WTC11 (cell line): ENCODE results near the gene MXRA8. TPM values are rescaled to one million over a fixed set of nuclear protein-coding genes. Genes with fewer than 3 reads are reported as not detected.

Experiments
- ATAC-seq: fragments of 200-7000 bp; cut with Tn5 transposase; 2 replicates; pipeline ENCODE4 v1.10.0; 2021; ENCODE audit warnings: mild to moderate bottlenecking, moderate library complexity
- CTCF ChIA-PET: fragments of 300-600 bp; sonication (Branson Sonifier 250); formaldehyde crosslinking; loops from one replicate; lab custom pipeline; 2021; ENCODE audit warnings: antibody characterized with exemption; lab: Charles Lee
- POLR2A ChIA-PET: fragments of 350-600 bp; sonication (Branson Sonifier 250); formaldehyde crosslinking; loops from one replicate; lab custom pipeline; 2021; ENCODE audit warnings: antibody characterized with exemption; lab: Charles Lee
- DNase-seq: peaks from one replicate; pipeline ENCODE4 v3.0.0; 2021; ENCODE audit warnings: low spot score
- H3K27ac Mint-ChIP-seq: 2 replicates; pipeline ENCODE4 v1.8.0; 2021; ENCODE audit warnings: mixed read lengths
- H3K27me3 Mint-ChIP-seq: 2 replicates; pipeline ENCODE4 v1.8.0; 2021; ENCODE audit warnings: low read depth, mild to moderate bottlenecking, moderate library complexity, mixed read lengths
- H3K36me3 Mint-ChIP-seq: 2 replicates; pipeline ENCODE4 v1.8.0; 2021; ENCODE audit warnings: mixed read lengths
- H3K4me1 Mint-ChIP-seq: 2 replicates; pipeline ENCODE4 v1.8.0; 2022; ENCODE audit warnings: mixed read lengths
- H3K4me3 Mint-ChIP-seq: 2 replicates; pipeline ENCODE4 v1.8.0; 2021; ENCODE audit warnings: mild to moderate bottlenecking, moderate library complexity, mixed read lengths
- H3K9me3 Mint-ChIP-seq: 2 replicates; pipeline ENCODE4 v1.8.0; 2021; ENCODE audit warnings: mixed read lengths
- GABPB1 ChIP-seq: sonication (generic); formaldehyde crosslinking; IDR thresholded peaks from 2 replicates; pipeline ENCODE4 v1.8.1; 2023; ENCODE audit warnings: mild to moderate bottlenecking, missing genetic modification reagents
- GTF2I ChIP-seq: fragments of 250-450 bp; sonication (Bioruptor Pico); conservative IDR thresholded peaks from 2 replicates; pipeline ENCODE4 v1.4.0; 2021; ENCODE audit warnings: mild to moderate bottlenecking
- KAT7 ChIP-seq: sonication (generic); formaldehyde crosslinking; IDR thresholded peaks from 2 replicates; pipeline ENCODE4 v1.8.1; 2023; ENCODE audit warnings: missing genetic modification reagents, mild to moderate bottlenecking, borderline replicate concordance
- MXD4 ChIP-seq: fragments of 250-450 bp; sonication (Bioruptor Pico); IDR thresholded peaks from 2 replicates; pipeline ENCODE4 v1.8.0; 2021; ENCODE audit warnings: mild to moderate bottlenecking, moderate library complexity, borderline replicate concordance
- NFE2L1 ChIP-seq: sonication (generic); formaldehyde crosslinking; IDR thresholded peaks from 2 replicates; pipeline ENCODE4 v1.8.1; 2023; ENCODE audit warnings: missing genetic modification reagents
- NR3C1 ChIP-seq: sonication (generic); formaldehyde crosslinking; conservative IDR thresholded peaks from 2 replicates; pipeline ENCODE4 v1.8.1; 2023; ENCODE audit warnings: low read depth, mild to moderate bottlenecking, missing genetic modification reagents
- SMAD4 ChIP-seq: sonication (generic); formaldehyde crosslinking; IDR thresholded peaks from 2 replicates; pipeline ENCODE4 v1.8.0; 2022; ENCODE audit warnings: mild to moderate bottlenecking, missing genetic modification reagents
- TEAD4 ChIP-seq: sonication (generic); formaldehyde crosslinking; IDR thresholded peaks from 2 replicates; pipeline ENCODE4 v1.8.0; 2022; ENCODE audit warnings: mild to moderate bottlenecking, missing genetic modification reagents
- total RNA-seq: library from RNA; stranded (reverse); gene quantifications from 3 replicates; pipeline ENCODE4 v1.2.3, GENCODE V29; 2021
- TF ChIP-seq, protein P1 (sequence below): sonication (generic); formaldehyde crosslinking; IDR thresholded peaks from 2 replicates; pipeline ENCODE4 v1.8.0; 2023; ENCODE audit warnings: mild to moderate bottlenecking, missing genetic modification reagents
- TF ChIP-seq, protein P2 (sequence below): sonication (generic); formaldehyde crosslinking; conservative IDR thresholded peaks from 2 replicates; pipeline ENCODE4 v1.8.1; 2022; ENCODE audit warnings: mild to moderate bottlenecking, missing genetic modification reagents
- TF ChIP-seq, protein P3 (sequence below): sonication (generic); formaldehyde crosslinking; IDR thresholded peaks from 2 replicates; pipeline ENCODE4 v1.8.1; 2022; ENCODE audit warnings: mild to moderate bottlenecking, moderate library complexity, missing genetic modification reagents
- TF ChIP-seq, protein P4 (sequence below): fragments of 250-450 bp; sonication (Bioruptor Pico); IDR thresholded peaks from 2 replicates; pipeline ENCODE4 v1.9.0; 2021; ENCODE audit warnings: mild to moderate bottlenecking, borderline replicate concordance
- TF ChIP-seq, protein P5 (sequence below): fragments of 250-450 bp; sonication (Bioruptor Pico); IDR thresholded peaks from 2 replicates; pipeline ENCODE4 v1.9.0; 2021; ENCODE audit warnings: mild to moderate bottlenecking
- TF ChIP-seq, protein P6 (sequence below): sonication (generic); formaldehyde crosslinking; IDR thresholded peaks from 2 replicates; pipeline ENCODE4 v1.8.1; 2023; ENCODE audit warnings: mild to moderate bottlenecking, missing genetic modification reagents, moderate library complexity
- TF ChIP-seq, protein P7 (sequence below): fragments of 200-600 bp; IDR thresholded peaks from 2 replicates; pipeline ENCODE4 v1.8.0; 2022; ENCODE audit warnings: antibody characterized with exemption
- TF ChIP-seq, protein P8 (sequence below): fragments of 250-450 bp; sonication (Bioruptor Pico); IDR thresholded peaks from 2 replicates; pipeline ENCODE4 v1.9.0; 2021; ENCODE audit warnings: mild to moderate bottlenecking

Gene MXRA8
- total RNA-seq, 1 experiment from 2014 or later = 6.7 TPM

DNA sequence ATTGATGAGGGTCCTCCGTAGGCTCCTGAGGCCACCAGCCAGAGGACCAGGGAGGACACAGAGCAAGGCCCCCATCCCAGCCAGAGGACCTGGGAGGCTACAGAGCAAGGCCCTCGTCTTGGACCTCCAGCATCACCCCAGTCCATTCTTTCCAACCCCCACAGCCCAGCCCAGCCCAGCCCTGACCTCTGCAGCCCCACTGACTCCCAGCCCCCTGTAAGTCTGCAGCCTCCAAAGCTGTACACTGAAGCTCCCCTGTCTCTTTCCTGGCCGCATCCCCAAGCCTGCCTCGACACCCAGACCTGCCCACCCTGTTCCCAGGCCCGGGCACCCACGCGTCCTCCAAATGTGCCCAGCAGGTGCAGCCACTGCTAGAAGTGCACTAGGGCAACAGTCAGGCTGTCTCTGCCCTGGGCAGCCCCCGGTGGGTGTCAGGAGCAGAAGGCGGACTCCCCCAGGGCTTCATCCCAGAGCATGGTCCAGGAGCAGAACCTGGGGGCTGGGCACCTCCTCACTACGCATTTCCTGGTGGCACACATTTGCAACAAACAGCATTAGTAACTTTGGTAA lies 11.2 kb downstream of the MXRA8 start:
- CTCF ChIA-PET = interaction anchor here (0.6 to 2.3 kb wide), 4 partner anchors 9 to 315 kb away, joined by 3 to 18 read pairs (median 8); no protein-coding TSS in a partner anchor
- Mint-ChIP-seq H3K36me3 (no peaks in the 10 kb centered on the region), H3K27me3 (peaks cover under 1% of the 10 kb centered on the region; the same call in 1 of the 2 replicates), H3K4me3 (peak overlapping the region; percentile 70), H3K4me1 (peaks cover 10% of the 10 kb centered on the region), H3K27ac (no peak overlapping the region), H3K9me3 (no peaks in the 10 kb centered on the region)
- DNase-seq (no peak), ATAC-seq (no peak)
- POLR2A ChIA-PET = interaction anchor here (0.6 to 1.8 kb wide), 2 partner anchors 9 to 269 kb away, joined by 3 to 5 read pairs; no protein-coding TSS in a partner anchor
- TF ChIP-seq, protein P1, sequence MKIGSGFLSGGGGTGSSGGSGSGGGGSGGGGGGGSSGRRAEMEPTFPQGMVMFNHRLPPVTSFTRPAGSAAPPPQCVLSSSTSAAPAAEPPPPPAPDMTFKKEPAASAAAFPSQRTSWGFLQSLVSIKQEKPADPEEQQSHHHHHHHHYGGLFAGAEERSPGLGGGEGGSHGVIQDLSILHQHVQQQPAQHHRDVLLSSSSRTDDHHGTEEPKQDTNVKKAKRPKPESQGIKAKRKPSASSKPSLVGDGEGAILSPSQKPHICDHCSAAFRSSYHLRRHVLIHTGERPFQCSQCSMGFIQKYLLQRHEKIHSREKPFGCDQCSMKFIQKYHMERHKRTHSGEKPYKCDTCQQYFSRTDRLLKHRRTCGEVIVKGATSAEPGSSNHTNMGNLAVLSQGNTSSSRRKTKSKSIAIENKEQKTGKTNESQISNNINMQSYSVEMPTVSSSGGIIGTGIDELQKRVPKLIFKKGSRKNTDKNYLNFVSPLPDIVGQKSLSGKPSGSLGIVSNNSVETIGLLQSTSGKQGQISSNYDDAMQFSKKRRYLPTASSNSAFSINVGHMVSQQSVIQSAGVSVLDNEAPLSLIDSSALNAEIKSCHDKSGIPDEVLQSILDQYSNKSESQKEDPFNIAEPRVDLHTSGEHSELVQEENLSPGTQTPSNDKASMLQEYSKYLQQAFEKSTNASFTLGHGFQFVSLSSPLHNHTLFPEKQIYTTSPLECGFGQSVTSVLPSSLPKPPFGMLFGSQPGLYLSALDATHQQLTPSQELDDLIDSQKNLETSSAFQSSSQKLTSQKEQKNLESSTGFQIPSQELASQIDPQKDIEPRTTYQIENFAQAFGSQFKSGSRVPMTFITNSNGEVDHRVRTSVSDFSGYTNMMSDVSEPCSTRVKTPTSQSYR (CRISPR knock-in tag) = no peak
- TF ChIP-seq KAT7 (CRISPR knock-in tag) (no peak), NR3C1 (CRISPR knock-in tag) (no peak), MXD4 (CRISPR knock-in tag) (no peak), NFE2L1 (no peak)
- TF ChIP-seq, protein P2, sequence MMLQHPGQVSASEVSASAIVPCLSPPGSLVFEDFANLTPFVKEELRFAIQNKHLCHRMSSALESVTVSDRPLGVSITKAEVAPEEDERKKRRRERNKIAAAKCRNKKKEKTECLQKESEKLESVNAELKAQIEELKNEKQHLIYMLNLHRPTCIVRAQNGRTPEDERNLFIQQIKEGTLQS (CRISPR knock-in tag) = no peak
- TF ChIP-seq, protein P3, sequence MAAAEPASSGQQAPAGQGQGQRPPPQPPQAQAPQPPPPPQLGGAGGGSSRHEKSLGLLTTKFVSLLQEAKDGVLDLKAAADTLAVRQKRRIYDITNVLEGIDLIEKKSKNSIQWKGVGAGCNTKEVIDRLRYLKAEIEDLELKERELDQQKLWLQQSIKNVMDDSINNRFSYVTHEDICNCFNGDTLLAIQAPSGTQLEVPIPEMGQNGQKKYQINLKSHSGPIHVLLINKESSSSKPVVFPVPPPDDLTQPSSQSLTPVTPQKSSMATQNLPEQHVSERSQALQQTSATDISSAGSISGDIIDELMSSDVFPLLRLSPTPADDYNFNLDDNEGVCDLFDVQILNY (CRISPR knock-in tag) = no peak
- TF ChIP-seq, protein P4, sequence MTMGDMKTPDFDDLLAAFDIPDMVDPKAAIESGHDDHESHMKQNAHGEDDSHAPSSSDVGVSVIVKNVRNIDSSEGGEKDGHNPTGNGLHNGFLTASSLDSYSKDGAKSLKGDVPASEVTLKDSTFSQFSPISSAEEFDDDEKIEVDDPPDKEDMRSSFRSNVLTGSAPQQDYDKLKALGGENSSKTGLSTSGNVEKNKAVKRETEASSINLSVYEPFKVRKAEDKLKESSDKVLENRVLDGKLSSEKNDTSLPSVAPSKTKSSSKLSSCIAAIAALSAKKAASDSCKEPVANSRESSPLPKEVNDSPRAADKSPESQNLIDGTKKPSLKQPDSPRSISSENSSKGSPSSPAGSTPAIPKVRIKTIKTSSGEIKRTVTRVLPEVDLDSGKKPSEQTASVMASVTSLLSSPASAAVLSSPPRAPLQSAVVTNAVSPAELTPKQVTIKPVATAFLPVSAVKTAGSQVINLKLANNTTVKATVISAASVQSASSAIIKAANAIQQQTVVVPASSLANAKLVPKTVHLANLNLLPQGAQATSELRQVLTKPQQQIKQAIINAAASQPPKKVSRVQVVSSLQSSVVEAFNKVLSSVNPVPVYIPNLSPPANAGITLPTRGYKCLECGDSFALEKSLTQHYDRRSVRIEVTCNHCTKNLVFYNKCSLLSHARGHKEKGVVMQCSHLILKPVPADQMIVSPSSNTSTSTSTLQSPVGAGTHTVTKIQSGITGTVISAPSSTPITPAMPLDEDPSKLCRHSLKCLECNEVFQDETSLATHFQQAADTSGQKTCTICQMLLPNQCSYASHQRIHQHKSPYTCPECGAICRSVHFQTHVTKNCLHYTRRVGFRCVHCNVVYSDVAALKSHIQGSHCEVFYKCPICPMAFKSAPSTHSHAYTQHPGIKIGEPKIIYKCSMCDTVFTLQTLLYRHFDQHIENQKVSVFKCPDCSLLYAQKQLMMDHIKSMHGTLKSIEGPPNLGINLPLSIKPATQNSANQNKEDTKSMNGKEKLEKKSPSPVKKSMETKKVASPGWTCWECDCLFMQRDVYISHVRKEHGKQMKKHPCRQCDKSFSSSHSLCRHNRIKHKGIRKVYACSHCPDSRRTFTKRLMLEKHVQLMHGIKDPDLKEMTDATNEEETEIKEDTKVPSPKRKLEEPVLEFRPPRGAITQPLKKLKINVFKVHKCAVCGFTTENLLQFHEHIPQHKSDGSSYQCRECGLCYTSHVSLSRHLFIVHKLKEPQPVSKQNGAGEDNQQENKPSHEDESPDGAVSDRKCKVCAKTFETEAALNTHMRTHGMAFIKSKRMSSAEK = no peak

DNA sequence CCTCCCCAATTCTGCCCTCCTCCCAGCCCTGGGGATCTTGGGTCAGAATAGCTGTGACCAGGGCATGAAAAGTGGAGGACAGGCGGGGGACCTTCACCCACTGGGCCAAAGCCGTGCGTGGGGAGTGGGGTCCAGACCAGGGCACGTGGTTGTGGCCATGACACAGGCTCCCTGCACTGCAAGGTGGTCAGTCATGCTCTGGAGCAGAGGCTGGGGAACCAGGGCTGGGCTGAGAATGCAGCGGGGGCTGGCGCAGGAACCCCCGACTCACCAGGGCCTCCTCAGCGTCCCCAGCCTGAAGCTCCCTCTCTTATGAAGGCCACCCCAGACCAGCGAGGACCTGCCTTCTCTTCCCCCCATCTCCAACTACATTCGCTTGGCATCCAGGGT lies 11.9 kb downstream of the MXRA8 start:
- Mint-ChIP-seq H3K36me3 (peaks cover 2% of the 10 kb centered on the region; the same call in 1 of the 2 replicates), H3K27me3 (no peaks in the 10 kb centered on the region), H3K27ac (no peak overlapping the region), H3K4me3 (no peak overlapping the region), H3K9me3 (no peaks in the 10 kb centered on the region), H3K4me1 (peaks cover 7% of the 10 kb centered on the region)
- CTCF ChIA-PET = interaction anchor here (1.4 to 2.3 kb wide), 2 partner anchors 8 to 158 kb away, joined by 3 to 18 read pairs; no protein-coding TSS in a partner anchor
- ATAC-seq (no peak), DNase-seq (no peak)
- POLR2A ChIA-PET = no interaction called here
- no peak for TF ChIP-seq GTF2I (CRISPR knock-in tag)
- no peak for TF ChIP-seq SMAD4 (CRISPR knock-in tag)
- TF ChIP-seq TEAD4 (CRISPR knock-in tag) = no peak
- TF ChIP-seq, protein P5, sequence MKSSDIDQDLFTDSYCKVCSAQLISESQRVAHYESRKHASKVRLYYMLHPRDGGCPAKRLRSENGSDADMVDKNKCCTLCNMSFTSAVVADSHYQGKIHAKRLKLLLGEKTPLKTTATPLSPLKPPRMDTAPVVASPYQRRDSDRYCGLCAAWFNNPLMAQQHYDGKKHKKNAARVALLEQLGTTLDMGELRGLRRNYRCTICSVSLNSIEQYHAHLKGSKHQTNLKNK = no peak
- TF ChIP-seq, protein P6, sequence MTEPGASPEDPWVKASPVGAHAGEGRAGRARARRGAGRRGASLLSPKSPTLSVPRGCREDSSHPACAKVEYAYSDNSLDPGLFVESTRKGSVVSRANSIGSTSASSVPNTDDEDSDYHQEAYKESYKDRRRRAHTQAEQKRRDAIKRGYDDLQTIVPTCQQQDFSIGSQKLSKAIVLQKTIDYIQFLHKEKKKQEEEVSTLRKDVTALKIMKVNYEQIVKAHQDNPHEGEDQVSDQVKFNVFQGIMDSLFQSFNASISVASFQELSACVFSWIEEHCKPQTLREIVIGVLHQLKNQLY (CRISPR knock-in tag) = no peak
- TF ChIP-seq, protein P7, sequence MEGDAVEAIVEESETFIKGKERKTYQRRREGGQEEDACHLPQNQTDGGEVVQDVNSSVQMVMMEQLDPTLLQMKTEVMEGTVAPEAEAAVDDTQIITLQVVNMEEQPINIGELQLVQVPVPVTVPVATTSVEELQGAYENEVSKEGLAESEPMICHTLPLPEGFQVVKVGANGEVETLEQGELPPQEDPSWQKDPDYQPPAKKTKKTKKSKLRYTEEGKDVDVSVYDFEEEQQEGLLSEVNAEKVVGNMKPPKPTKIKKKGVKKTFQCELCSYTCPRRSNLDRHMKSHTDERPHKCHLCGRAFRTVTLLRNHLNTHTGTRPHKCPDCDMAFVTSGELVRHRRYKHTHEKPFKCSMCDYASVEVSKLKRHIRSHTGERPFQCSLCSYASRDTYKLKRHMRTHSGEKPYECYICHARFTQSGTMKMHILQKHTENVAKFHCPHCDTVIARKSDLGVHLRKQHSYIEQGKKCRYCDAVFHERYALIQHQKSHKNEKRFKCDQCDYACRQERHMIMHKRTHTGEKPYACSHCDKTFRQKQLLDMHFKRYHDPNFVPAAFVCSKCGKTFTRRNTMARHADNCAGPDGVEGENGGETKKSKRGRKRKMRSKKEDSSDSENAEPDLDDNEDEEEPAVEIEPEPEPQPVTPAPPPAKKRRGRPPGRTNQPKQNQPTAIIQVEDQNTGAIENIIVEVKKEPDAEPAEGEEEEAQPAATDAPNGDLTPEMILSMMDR = no peak
- TF ChIP-seq GABPB1 (CRISPR knock-in tag) = no peak
- TF ChIP-seq, protein P8, sequence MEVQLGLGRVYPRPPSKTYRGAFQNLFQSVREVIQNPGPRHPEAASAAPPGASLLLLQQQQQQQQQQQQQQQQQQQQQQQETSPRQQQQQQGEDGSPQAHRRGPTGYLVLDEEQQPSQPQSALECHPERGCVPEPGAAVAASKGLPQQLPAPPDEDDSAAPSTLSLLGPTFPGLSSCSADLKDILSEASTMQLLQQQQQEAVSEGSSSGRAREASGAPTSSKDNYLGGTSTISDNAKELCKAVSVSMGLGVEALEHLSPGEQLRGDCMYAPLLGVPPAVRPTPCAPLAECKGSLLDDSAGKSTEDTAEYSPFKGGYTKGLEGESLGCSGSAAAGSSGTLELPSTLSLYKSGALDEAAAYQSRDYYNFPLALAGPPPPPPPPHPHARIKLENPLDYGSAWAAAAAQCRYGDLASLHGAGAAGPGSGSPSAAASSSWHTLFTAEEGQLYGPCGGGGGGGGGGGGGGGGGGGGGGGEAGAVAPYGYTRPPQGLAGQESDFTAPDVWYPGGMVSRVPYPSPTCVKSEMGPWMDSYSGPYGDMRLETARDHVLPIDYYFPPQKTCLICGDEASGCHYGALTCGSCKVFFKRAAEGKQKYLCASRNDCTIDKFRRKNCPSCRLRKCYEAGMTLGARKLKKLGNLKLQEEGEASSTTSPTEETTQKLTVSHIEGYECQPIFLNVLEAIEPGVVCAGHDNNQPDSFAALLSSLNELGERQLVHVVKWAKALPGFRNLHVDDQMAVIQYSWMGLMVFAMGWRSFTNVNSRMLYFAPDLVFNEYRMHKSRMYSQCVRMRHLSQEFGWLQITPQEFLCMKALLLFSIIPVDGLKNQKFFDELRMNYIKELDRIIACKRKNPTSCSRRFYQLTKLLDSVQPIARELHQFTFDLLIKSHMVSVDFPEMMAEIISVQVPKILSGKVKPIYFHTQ (CRISPR knock-in tag) = no peak
